WI38 (cell line): ENCODE data around the gene BLM.

Source experiments
- H3K4me3 ChIP-seq: 2 replicates; pipeline ENCODE4 v1.5.1; 2011; ENCODE audit warnings: low read depth, mild to moderate bottlenecking, control low read depth, low read length
- CTCF ChIP-seq: IDR thresholded peaks from 2 replicates; pipeline ENCODE4 v1.5.1; 2012; ENCODE audit warnings: low read depth, mild to moderate bottlenecking, control low read depth, low read length

Gene BLM

GRCh38 chr15:90743407-90743806, 26.3 kb downstream of the BLM start:
- no peak for TF ChIP-seq CTCF
- no peak overlapping the region for H3K4me3 ChIP-seq

GRCh38 chr15:90744759-90745402, 27.7 kb downstream of the BLM start:
- TF ChIP-seq CTCF, result no peak
- H3K4me3 ChIP-seq, result no peak overlapping the region

GRCh38 chr15:90749754-90750153, 32.6 kb downstream of the BLM start:
- H3K4me3 ChIP-seq, result no peak overlapping the region
- TF ChIP-seq CTCF, result no peak

- no peak for TF ChIP-seq CTCF
- H3K4me3 ChIP-seq, result no peak overlapping the region
Observed at GRCh38 chr15:90750186-90750585, 33.0 kb downstream of the BLM start.

GRCh38 chr15:90751300-90751825, 34.2 kb downstream of the BLM start:
- no peak for TF ChIP-seq CTCF
- no peak overlapping the region for H3K4me3 ChIP-seq

- no peak for TF ChIP-seq CTCF
- no peak overlapping the region for H3K4me3 ChIP-seq
Observed at GRCh38 chr15:90756916-90757315, 39.8 kb downstream of the BLM start.

- H3K4me3 ChIP-seq, result no peak overlapping the region
- TF ChIP-seq CTCF, result no peak
Observed at GRCh38 chr15:90757461-90757860, 40.3 kb downstream of the BLM start.
